H1 (cell line): ENCODE measurements around the gene MYCBPAP. TPM values are rescaled to one million over a fixed set of nuclear protein-coding genes. Genes with fewer than 3 reads are reported as not detected.
A peak's percentile ranks its signal among the peaks of the same experiment; 100 is the strongest.

ENCODE experiments used
- CREB1 ChIP-seq: IDR thresholded peaks from 2 replicates; pipeline ENCODE4 v1.6.1; 2012; ENCODE audit warnings: inconsistent platforms
- EGR1 ChIP-seq: IDR thresholded peaks from 2 replicates; pipeline ENCODE4 v1.6.1; 2011; ENCODE audit warnings: low read depth, low read length, borderline replicate concordance
- HDAC2 ChIP-seq, 2 experiments: fragments of 300-600 bp in 1 of 2; sonication (generic) in 1 of 2; IDR thresholded peaks; 2 replicates each; pipeline ENCODE4 v1.6.1; 2011 to 2012; ENCODE audit warnings: low read depth in 2 of 2, low read length in 2 of 2, mild to moderate bottlenecking in 2 of 2, moderate library complexity in 2 of 2, borderline replicate concordance in 1 of 2, inconsistent platforms in 1 of 2
- KDM4A ChIP-seq: IDR thresholded peaks from one replicate; pipeline ENCODE4 v1.7.1; 2012; ENCODE audit warnings: low read depth, mild to moderate bottlenecking, moderate library complexity, low read length, inconsistent platforms; ENCODE audit not compliant: severe bottlenecking
- MAX ChIP-seq: IDR thresholded peaks from 2 replicates; pipeline ENCODE4 v1.6.1; 2012; ENCODE audit warnings: inconsistent platforms
- PHF8 ChIP-seq: fragments of 200-600 bp; sonication (generic); conservative IDR thresholded peaks from 2 replicates; pipeline ENCODE4 v1.7.1; 2012; ENCODE audit warnings: low read depth, mild to moderate bottlenecking, inconsistent platforms, low read length, moderate library complexity
- TEAD4 ChIP-seq: IDR thresholded peaks from 2 replicates; pipeline ENCODE4 v1.6.1; 2012; ENCODE audit warnings: low read depth, low read length, inconsistent platforms, mixed read lengths
- YY1 ChIP-seq: IDR thresholded peaks from 2 replicates; pipeline ENCODE4 v1.6.1; 2011; ENCODE audit warnings: low read depth, mild to moderate bottlenecking, low read length
- ZNF274 ChIP-seq: IDR thresholded peaks from 2 replicates; pipeline ENCODE4 v1.7.0; 2012; ENCODE audit warnings: low read length, borderline replicate concordance; ENCODE audit errors: extremely low read depth
- polyA plus RNA-seq, 7 experiments: library from polyadenylated mRNA; depleted of rRNA in 3 of 7; stranded (reverse) in 5 of 7; unstranded in 2 of 7; fragments of >200 nt in 5 of 7; fragments of 200-250 nt in 2 of 7; gene quantifications; 1 replicate in 5 of 7; 2 replicates in 1 of 7; 4 replicates in 1 of 7; pipeline versions ENCODE4 v1.2.1 to v1.2.3, GENCODE V29; 2011 to 2013; ENCODE audit warnings: missing spikeins in 2 of 7, mixed read lengths in 2 of 7
- total RNA-seq: library from RNA; stranded (reverse); fragmentation: NEBNext Ultra II Directional; extraction: Animal tissue kit (Norgen Biotek cat#: 25700); gene quantifications from 2 replicates; pipeline ENCODE4 v1.2.1, GENCODE V29; 2021

MYCBPAP gene
- total and polyA plus RNA-seq, 2 of the 8 experiments (the other 6 are each of a cell fraction or from before 2014, with no cell fraction given), result 0.89 to 3.3 TPM

- TF ChIP-seq KDM4A (peak; percentile 83), EGR1 (peak; percentile 27; the same call in 1 of the 2 replicates), YY1 (no peak), HDAC2 (IDR thresholded peaks at IDR 0.05; ENCODE audit: borderline replicate concordance in 1 of 2, low read depth in 2 of 2, low read length in 2 of 2) (no peak), MAX (peak; percentile 75), CREB1 (no peak), TEAD4 (no peak), ZNF274 (no peak), PHF8 (peak; percentile 7; the same call in 1 of the 2 replicates)
Observed at GRCh38 chr17:50532452-50533024, 24.3 kb downstream of the MYCBPAP start, which contains the start of gene EPN3 (continued).
